Hematopoietic multipotent progenitor cell treated with erythropoietin and hydrocortisone succinate and interleukin-3 and kit ligand, for 17 days (in vitro differentiated cells): ENCODE data around the gene ZNF823.

Source experiments
- DNase-seq: peaks from one replicate; pipeline ENCODE4 v3.0.0-alpha.2; 2015; ENCODE audit warnings: low spot score

The ZNF823 gene

GRCh38 chr19:11737964-11738745 lies 591 bp downstream of the ZNF823 start:
- no peak for DNase-seq

GRCh38 chr19:11736696-11737095 lies 2.0 kb downstream of the ZNF823 start:
- no peak for DNase-seq

GRCh38 chr19:11735375-11735774 lies 3.4 kb downstream of the ZNF823 start:
- DNase-seq: no peak

GRCh38 chr19:11729586-11729985 lies 9.2 kb downstream of the ZNF823 start:
- no peak for DNase-seq

- no peak for DNase-seq
Observed at GRCh38 chr19:11722414-11722813, 16.3 kb downstream of the ZNF823 start.

GRCh38 chr19:11721681-11722080 lies 17.1 kb downstream of the ZNF823 start:
- DNase-seq: no peak

- DNase-seq: no peak
Observed at GRCh38 chr19:11710313-11710712, 28.4 kb downstream of the ZNF823 start.

GRCh38 chr19:11708457-11708856 lies 30.3 kb downstream of the ZNF823 start:
- no peak for DNase-seq

GRCh38 chr19:11705474-11705873 lies 33.3 kb downstream of the ZNF823 start:
- DNase-seq: no peak

- DNase-seq: no peak
Observed at GRCh38 chr19:11704626-11705025, 34.1 kb downstream of the ZNF823 start.

GRCh38 chr19:11699931-11700794 lies 38.6 kb downstream of the ZNF823 start:
- DNase-seq: peak; percentile 17

GRCh38 chr19:11698231-11698630 lies 40.5 kb downstream of the ZNF823 start:
- DNase-seq: no peak

GRCh38 chr19:11697284-11697855 lies 41.4 kb downstream of the ZNF823 start:
- DNase-seq: no peak

GRCh38 chr19:11694533-11695439 lies 44.0 kb downstream of the ZNF823 start:
- DNase-seq: peak; percentile 19

GRCh38 chr19:11693505-11694499 lies 44.9 kb downstream of the ZNF823 start:
- no peak for DNase-seq

GRCh38 chr19:11692127-11692790 lies 46.5 kb downstream of the ZNF823 start:
- no peak for DNase-seq

- DNase-seq: no peak
Observed at GRCh38 chr19:11685676-11686650, 52.8 kb downstream of the ZNF823 start.

- no peak for DNase-seq
Observed at GRCh38 chr19:11684987-11685675, 53.6 kb downstream of the ZNF823 start.
